ENCODE results near the gene VPS51.

VPS51 gene

DNA sequence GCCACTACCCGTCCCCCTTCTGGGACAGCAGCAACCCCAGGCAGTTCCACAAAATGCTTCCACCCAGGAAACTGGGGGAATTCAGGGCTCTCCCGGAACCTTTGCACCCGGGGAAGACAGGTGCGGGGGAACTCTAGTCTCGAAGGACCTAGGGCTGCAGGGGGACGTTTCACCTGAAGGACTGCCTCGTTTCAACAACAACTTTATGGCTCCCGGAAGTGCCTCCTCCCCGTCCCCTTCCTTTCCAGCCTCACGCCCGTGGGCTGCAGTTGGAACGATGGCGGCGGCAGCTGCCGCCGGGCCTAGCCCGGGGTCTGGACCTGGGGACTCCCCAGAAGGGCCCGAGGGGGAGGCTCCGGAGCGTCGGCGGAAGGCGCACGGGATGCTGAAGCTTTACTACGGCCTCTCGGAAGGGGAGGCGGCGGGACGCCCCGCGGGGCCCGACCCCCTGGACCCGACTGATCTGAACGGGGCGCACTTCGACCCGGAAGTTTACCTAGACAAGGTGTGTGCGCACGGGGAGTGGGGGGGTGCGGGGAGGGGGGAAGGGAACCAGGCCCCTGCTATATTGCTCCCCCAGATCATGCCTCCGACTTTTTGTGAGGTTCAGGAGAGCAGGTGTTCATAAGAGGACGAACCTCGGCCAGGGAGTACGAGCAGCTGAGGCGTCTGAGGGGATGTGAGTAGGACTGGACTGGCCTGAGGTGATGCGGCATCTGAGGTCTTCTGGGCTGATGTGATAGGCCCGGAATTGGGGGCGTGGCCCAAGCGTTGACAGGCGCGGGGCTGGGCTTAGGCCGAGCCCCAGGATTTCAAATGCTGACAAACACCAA is at the start of gene VPS51:
Gene VPS51 (plus strand): TSS at position 241 of the 833 bp plus-strand sequence. CDS start 37 bp downstream, at position 278.
- DNase-seq, result peak; percentile 69

- DNase-seq, result no peak
These were observed 48.2 kb upstream of the VPS51 start for GRCh38 chr11:65047581-65048422.

DNA sequence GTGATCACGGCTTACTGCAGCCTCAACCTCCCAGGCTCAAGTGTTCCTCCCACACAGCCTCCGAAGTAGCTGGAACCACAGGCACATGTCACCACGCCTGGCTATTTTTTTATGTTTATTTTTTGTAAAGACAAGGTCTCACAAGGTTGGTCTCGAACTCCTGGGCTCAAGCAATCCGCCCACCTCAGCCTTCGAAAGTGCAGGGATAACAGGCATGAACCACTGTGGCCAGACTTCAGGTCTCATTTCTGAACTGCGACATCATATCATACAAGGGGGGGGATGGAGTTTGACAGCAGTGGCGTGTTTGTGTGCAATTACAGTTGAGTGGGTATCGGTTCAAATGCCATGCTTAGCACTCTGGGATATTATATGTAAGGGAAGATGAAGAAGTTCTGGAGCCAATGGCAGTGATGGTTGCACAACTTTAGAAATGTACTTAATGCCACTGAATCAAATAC is 44.6 kb upstream of the VPS51 start:
- no peak for DNase-seq

GRCh38 chr11:65053827-65054508 is 42.0 kb upstream of the VPS51 start:
- DNase-seq, result no peak

- DNase-seq, result no peak
These were observed 40.5 kb upstream of the VPS51 start for GRCh38 chr11:65055538-65055937.

DNA sequence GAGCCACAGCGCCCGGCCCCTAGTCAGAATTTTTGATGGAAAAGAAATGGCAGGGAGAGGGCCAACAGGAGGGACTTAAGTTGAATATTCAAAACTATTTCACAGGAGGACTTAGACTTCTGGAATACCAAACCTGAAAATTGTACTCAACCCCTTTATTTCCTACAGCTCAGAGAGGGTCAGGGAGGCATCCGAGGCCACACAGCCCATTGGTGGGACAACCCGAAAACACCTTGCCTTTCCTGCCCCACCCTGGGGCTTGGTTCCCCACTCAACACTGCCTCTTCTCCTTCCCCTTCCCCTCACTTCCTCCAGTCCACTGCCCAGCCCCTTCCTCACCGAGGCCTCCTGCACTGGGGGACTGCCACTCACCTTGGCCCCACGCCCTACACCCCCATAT is 39.0 kb upstream of the VPS51 start:
- no peak for DNase-seq

- no peak for DNase-seq
These were observed 38.5 kb upstream of the VPS51 start for GRCh38 chr11:65057526-65057925.

GRCh38 chr11:65058012-65058411 is 38.0 kb upstream of the VPS51 start:
- DNase-seq, result no peak

GRCh38 chr11:65058419-65059054 is 37.5 kb upstream of the VPS51 start, which contains the start of gene NAALADL1:
NAALADL1 (minus strand) TSS chr11:65058553; CDS start chr11:65058521, 32 bp downstream.
- DNase-seq, result no peak

DNA sequence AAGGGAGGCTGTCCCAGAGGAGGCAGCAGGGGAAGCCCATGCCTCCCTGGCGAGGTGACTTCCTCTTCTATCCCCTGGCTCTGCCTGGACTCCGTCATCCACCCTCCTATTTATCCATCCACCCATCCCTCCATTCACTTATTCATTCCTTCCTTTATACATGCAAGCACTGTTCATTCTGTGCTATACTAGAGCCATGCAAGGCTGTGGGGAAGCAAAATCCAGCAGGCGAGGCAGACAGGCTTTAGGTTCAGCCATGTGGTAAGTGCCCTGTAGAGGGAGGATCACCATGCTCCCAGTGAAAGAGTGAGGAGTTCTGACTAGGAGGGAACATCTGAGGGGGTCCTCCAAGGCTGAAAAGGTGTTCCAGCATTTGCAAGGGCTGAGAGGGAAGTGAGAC is 36.5 kb upstream of the VPS51 start:
- no peak for DNase-seq

DNA sequence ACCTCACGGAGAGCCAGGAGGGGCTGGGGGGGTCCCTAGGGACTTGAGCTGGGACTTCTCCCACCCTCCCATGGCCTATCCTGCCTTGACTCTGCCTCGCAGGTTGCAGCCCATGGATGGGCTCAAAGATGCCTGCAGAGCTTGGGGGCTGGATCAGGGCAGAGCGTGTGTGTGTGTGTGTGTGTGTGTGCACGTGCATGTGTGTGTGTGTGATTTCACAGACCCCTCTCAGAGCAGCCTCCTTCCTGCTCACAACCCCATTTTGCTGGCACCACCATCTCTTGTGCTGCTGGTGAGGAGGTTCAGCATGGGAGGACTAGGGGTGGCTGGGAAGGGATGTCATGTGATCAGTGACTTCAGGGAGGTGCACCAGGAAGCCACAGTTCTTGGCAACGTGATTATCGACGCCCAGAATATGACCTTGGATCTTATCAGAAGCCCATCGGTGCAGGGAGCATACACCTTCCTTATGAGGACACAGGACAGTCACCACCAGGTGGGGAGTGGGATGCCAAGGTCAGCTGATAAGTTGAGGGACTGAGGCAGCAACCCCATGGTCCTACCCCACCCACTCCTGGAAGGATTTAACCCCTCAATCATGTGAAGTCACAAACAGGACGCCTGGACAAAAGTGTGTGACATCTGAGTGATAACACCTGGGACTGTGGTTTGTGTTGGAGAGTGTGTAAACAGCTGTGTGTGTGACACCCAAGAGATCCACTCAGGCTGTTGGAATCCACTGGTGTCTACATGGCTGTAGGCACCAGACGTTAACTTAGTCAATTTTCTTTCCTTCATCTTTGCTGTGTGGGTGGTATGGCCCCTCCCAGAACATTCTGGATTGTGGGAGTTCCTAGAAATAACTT is 35.8 kb upstream of the VPS51 start:
- DNase-seq, result no peak

DNA sequence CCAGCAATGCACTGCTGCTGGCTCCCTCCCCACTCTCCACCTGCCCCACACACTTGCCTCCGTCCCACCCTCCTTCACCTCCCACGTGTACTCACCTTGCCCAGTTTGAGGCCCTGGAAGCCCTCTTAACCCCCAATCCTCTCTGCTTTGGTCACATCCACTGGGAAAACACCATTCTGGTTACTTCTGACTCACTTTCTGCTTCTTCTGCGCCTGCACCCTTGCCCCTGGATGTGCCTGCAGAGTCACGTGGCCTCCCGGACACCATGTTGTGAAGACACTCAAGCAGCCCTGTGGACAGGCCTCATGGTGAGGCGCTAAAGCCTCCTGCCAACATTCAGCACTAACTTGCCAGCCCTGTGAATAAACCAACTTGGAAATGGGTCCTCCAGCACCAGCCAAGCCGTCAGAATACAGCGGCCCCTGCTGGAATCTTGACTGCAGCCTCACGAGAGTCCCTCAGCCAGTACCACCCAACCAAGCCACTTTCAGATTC is 35.1 kb upstream of the VPS51 start:
- no peak for DNase-seq

- DNase-seq, result no peak
These were observed 32.5 kb upstream of the VPS51 start for GRCh38 chr11:65063532-65063931.

DNA sequence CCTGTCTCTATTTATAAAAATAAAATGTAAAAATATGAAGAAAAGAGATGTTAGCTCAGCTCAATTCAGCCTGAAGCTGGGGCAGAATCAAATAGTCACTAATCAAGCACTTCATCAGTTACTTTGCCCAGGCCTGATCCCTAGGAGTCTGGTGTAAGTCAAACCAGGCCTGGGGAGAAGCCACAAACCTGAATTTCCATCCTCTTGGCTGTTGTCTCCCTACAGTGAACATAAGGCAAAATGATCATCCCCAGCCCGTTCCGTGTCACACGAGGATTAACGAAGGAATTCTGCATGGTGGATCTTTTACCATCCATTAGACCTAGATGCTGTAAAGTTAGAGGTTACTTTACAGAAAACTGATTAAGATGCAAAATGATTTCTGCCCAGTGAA is 31.2 kb upstream of the VPS51 start:
- no peak for DNase-seq

- no peak for DNase-seq
These were observed 30.2 kb upstream of the VPS51 start for GRCh38 chr11:65065851-65066250.

- no peak for DNase-seq
These were observed 29.7 kb upstream of the VPS51 start for GRCh38 chr11:65066315-65066714.

DNA sequence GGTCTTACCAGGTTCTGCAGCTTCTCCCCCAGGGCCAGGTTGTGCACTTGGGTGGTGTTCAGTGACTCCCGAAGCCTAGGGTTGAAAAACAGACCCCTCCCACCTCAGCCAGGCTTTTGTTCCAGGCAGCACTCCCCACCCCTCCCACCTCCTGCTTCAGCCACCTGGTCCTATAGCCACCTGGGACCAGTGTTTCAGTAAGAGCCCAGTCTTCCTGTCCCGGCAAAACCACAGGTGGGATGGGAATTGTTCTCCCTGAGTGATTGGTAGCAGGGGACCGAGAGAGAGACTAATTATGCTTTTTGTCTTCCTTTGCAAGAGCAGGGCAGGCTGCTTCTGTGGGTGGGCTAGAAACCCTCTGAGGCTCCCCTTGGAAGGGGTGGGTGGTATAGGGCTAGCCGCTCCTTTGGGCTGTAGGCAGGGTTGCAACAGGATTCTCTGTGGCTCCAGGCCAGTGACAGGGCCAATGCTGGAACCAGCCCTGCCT is 29.2 kb upstream of the VPS51 start:
- DNase-seq, result peak; percentile 81

DNA sequence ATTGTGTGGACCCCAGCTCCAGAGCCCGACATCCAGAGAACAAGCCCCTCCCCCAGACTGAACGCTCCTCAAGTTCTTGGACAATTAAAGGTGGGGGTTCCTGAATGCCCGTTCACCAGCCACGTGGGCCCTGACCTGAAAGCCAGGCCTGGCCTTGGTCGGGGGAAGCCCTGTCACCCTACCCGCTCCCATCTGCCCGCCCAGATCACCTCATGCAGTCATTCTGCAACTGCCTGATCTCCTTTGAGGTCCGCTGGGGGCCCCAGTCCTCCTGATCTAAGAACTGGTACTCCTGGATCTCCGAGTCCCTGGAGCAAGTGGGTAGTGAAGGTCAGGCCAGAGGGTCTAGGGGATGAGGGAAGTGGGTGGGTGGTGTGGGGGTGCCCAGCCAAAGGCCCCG is 28.6 kb upstream of the VPS51 start:
- no peak for DNase-seq

- no peak for DNase-seq
These were observed 26.8 kb upstream of the VPS51 start for GRCh38 chr11:65069217-65069616.

DNA sequence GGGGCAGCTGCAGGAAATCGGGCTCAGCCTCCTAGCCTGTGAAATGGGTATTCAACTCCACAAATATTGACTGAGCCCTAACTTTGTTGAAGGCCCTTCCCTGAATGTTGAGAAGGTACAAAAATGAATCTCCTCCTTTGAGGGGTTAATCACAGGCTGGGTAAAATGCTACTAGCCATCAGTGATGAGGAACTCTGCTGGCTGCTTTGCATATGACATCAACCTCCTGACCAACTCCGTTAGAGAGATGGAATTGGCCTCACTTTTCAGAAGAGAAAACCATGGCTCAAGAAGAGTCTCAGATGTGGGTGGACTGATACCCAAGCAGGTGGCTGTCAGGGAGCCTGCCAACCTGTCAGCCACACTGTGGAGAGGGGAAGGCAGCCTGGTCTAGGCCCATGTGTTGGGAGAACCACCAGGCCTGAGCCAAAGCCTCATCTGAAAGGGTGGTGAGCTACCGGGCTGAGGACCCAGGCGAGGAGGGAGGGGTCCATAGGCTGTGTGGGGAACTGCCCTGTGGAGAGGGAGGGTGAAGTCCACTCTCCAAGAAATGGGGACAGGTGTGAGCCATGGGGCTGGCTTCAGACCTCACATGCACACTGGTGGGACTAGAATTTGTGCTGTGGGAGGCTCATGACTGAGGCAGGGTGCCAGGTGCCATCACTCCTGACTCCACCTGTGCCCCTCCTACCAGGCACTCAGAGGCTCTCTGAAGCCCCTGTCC is 23.9 kb upstream of the VPS51 start:
- no peak for DNase-seq

DNA sequence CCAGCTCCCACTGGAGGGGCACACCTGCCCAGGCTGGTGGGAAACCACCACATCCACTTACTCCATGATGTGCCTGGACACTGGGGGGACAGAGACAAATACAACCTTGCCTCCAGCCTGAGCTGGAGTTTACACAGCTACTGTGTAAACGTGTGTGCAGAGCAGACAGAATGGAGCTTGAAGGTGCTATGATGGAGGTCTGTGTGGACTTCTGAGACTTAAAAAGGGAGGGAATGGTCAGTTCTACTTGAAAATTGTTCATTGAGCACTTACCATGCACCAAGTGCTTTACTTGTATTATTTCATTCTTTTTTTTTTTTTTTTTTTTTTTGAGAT is 23.4 kb upstream of the VPS51 start:
- DNase-seq, result no peak

All from NCI-H2107 (cell line).